Astrocyte (in vitro differentiated cells and primary cell): ENCODE measurements around the gene FBLN2. TPM values are rescaled to one million over a fixed set of nuclear protein-coding genes. Genes with fewer than 3 reads are reported as not detected.

Experiments used
- DNase-seq: peaks from one replicate; pipeline ENCODE4 v3.0.0-alpha.2; 2010; ENCODE audit warnings: low read depth
- FAIRE-seq: peaks from 2 replicates; lab custom pipeline; 2011; peaks lifted over from hg19 to GRCh38; lab: Jason Lieb, UNC
- H2AFZ ChIP-seq: 2 replicates; pipeline ENCODE4 v1.6.0; 2012; ENCODE audit warnings: low read depth, low read length, inconsistent platforms
- H3K27ac ChIP-seq: 2 replicates; pipeline ENCODE4 v1.5.1; 2011; ENCODE audit warnings: low read depth, low read length, inconsistent platforms
- H3K27me3 ChIP-seq: 2 replicates; pipeline ENCODE4 v1.6.0; 2011; ENCODE audit warnings: low read length, inconsistent platforms; ENCODE audit not compliant: insufficient read depth
- H3K36me3 ChIP-seq: 2 replicates; pipeline ENCODE4 v1.5.1; 2011; ENCODE audit warnings: low read length, inconsistent platforms; ENCODE audit not compliant: insufficient read depth
- H3K4me1 ChIP-seq: 2 replicates; pipeline ENCODE4 v1.5.1; 2011; ENCODE audit warnings: low read length, inconsistent platforms; ENCODE audit not compliant: insufficient read depth
- H3K4me2 ChIP-seq: 2 replicates; pipeline ENCODE4 v1.6.0; 2012; ENCODE audit warnings: low read length, inconsistent platforms
- H3K4me3 ChIP-seq: 2 replicates; pipeline ENCODE4 v1.5.1; 2011; ENCODE audit warnings: low read depth, mild to moderate bottlenecking, low read length, inconsistent platforms; ENCODE audit not compliant: insufficient read depth
- H3K79me2 ChIP-seq: 2 replicates; pipeline ENCODE4 v1.6.0; 2012; ENCODE audit warnings: mild to moderate bottlenecking, low read length, inconsistent platforms; ENCODE audit not compliant: insufficient read depth
- H3K9ac ChIP-seq: 2 replicates; pipeline ENCODE4 v1.6.0; 2012; ENCODE audit warnings: mild to moderate bottlenecking, low read length, inconsistent platforms
- H3K9me3 ChIP-seq: 2 replicates; pipeline ENCODE4 v1.5.1; 2012; ENCODE audit warnings: low read depth, mild to moderate bottlenecking, low read length, inconsistent platforms; ENCODE audit not compliant: insufficient read depth
- H4K20me1 ChIP-seq: 2 replicates; pipeline ENCODE4 v1.6.0; 2012; ENCODE audit warnings: low read length, inconsistent platforms; ENCODE audit not compliant: insufficient read depth
- H3K27ac Mint-ChIP-seq: one replicate; pipeline ENCODE4 v1.8.0; 2021; ENCODE audit warnings: mild to moderate bottlenecking, mixed read lengths; ENCODE audit not compliant: unreplicated experiment
- H3K27me3 Mint-ChIP-seq: one replicate; pipeline ENCODE4 v1.8.0; 2021; ENCODE audit warnings: low read depth, mixed read lengths; ENCODE audit not compliant: unreplicated experiment
- H3K36me3 Mint-ChIP-seq: one replicate; pipeline ENCODE4 v1.8.0; 2021; ENCODE audit warnings: low read depth, mixed read lengths; ENCODE audit not compliant: unreplicated experiment
- H3K4me1 Mint-ChIP-seq: one replicate; pipeline ENCODE4 v1.8.0; 2021; ENCODE audit warnings: low read depth, mixed read lengths; ENCODE audit not compliant: unreplicated experiment
- H3K4me3 Mint-ChIP-seq: one replicate; pipeline ENCODE4 v1.8.0; 2021; ENCODE audit warnings: mild to moderate bottlenecking, moderate library complexity, mixed read lengths; ENCODE audit not compliant: unreplicated experiment
- H3K9me3 Mint-ChIP-seq: one replicate; pipeline ENCODE4 v1.8.0; 2021; ENCODE audit warnings: mild to moderate bottlenecking, mixed read lengths; ENCODE audit not compliant: unreplicated experiment
- EZH2 ChIP-seq: IDR thresholded peaks from 2 replicates; pipeline ENCODE4 v1.6.1; 2012; ENCODE audit warnings: mild to moderate bottlenecking, low read length, inconsistent platforms; ENCODE audit not compliant: insufficient read depth
- total RNA-seq: library from RNA; stranded (reverse); gene quantifications from 2 replicates; pipeline ENCODE4 v1.2.1, GENCODE V29; 2021
- TF ChIP-seq, protein P1 (sequence below): IDR thresholded peaks from 2 replicates; pipeline ENCODE4 v1.5.1; 2011; ENCODE audit warnings: low read depth, mild to moderate bottlenecking, inconsistent platforms, low read length, moderate library complexity; ENCODE audit not compliant: insufficient read depth

Gene FBLN2
- total RNA-seq, 1 donor from 2014 or later = 36.6 TPM

DNA sequence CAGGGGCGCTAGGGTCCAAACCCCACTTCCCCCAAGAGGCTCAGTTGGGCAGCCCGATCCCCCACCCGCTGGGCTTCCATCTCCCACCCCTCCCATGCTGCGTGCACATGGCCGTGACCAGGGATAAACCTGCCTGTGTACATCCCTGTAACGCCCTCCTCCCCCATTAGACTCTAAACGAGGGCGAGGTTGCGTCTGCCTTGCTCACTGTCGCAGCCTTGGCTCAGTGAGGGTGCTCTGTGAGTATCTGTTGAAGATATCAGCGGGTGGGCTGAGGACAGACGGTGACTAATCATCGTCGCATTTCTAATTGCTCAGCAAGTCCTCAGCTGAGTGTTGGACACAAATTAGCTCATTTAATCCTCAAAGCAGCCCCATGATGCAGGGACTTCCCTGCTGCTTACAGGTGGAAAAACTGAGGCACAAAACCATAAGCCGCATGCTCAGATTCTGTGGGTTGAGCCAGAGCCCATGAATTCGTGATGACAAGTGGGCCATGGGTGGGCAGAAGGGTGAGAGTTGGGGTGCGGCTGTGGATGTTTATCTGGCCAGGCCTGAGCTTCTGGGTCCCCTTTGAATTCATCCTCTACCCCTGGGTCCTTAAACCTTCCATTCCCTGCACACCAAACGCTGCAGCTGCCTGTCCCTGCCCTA is 26.0 kb downstream of the FBLN2 start:
- DNase-seq = peak; percentile 63
- Mint-ChIP-seq H3K4me3 (no peak overlapping the region), H3K4me1 (peaks cover 19% of the 10 kb centered on the region), H3K9me3 (no peaks in the 10 kb centered on the region), H3K27me3 (peaks cover 7% of the 10 kb centered on the region), H3K36me3 (no peaks in the 10 kb centered on the region), H3K27ac (peak overlapping the region; percentile 79)
- peaks cover 14% of the 10 kb centered on the region for H3K4me1 ChIP-seq
- H3K4me3 ChIP-seq = no peak overlapping the region
- no peak overlapping the region for H3K9ac ChIP-seq
- no peaks in the 10 kb centered on the region for H4K20me1 ChIP-seq
- H3K79me2 ChIP-seq = no peaks in the 10 kb centered on the region
- H3K9me3 ChIP-seq = no peaks in the 10 kb centered on the region
- H2AFZ ChIP-seq = no peak overlapping the region
- no peak for FAIRE-seq
- no peak overlapping the region for H3K27ac ChIP-seq
- H3K27me3 ChIP-seq = no peaks in the 10 kb centered on the region
- H3K4me2 ChIP-seq = peak overlapping the region; percentile 45
- no peak for TF ChIP-seq EZH2
- TF ChIP-seq, protein P1, sequence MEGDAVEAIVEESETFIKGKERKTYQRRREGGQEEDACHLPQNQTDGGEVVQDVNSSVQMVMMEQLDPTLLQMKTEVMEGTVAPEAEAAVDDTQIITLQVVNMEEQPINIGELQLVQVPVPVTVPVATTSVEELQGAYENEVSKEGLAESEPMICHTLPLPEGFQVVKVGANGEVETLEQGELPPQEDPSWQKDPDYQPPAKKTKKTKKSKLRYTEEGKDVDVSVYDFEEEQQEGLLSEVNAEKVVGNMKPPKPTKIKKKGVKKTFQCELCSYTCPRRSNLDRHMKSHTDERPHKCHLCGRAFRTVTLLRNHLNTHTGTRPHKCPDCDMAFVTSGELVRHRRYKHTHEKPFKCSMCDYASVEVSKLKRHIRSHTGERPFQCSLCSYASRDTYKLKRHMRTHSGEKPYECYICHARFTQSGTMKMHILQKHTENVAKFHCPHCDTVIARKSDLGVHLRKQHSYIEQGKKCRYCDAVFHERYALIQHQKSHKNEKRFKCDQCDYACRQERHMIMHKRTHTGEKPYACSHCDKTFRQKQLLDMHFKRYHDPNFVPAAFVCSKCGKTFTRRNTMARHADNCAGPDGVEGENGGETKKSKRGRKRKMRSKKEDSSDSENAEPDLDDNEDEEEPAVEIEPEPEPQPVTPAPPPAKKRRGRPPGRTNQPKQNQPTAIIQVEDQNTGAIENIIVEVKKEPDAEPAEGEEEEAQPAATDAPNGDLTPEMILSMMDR = no peak
- H3K36me3 ChIP-seq = no peaks in the 10 kb centered on the region

DNA sequence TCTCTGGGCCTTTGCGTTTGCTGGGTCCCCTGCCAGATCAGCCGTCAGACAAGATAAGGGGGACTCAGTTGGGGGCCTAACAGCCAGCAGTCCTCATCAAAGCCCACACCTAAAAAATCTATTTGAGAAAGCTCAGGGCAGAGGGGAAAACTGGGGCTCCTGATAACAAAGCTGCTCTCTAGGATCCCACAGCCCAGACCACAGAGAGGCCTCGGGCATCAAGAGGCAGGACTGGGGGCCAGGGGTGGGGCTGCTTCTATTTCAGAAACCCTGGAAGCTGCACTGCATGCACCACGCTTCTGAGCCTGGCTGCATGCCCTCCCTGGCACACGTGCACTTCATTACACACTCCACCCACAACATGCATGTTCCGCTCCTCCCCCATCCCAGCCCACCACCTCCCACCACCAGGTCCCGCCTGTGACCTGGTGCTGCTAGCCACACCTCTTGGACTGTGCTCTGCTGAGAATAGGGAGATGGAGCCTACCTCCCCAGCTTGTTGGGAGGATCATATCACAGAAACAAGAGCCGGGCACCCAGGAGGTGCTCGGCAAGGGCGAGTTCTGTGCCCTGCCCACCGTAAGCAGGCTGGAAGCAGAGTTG is 26.6 kb downstream of the FBLN2 start:
- no peak overlapping the region for H3K27ac ChIP-seq
- DNase-seq = no peak
- FAIRE-seq = no peak
- peaks cover 14% of the 10 kb centered on the region for H3K4me1 ChIP-seq
- Mint-ChIP-seq H3K36me3 (no peaks in the 10 kb centered on the region), H3K27ac (no peak overlapping the region), H3K4me1 (peaks cover 26% of the 10 kb centered on the region), H3K27me3 (peaks cover 7% of the 10 kb centered on the region), H3K4me3 (no peak overlapping the region), H3K9me3 (no peaks in the 10 kb centered on the region)
- no peaks in the 10 kb centered on the region for H3K36me3 ChIP-seq
- H3K79me2 ChIP-seq = no peaks in the 10 kb centered on the region
- H2AFZ ChIP-seq = no peak overlapping the region
- no peak overlapping the region for H3K9ac ChIP-seq
- peak overlapping the region; percentile 45 for H3K4me2 ChIP-seq
- no peaks in the 10 kb centered on the region for H3K27me3 ChIP-seq
- no peak for TF ChIP-seq EZH2
- no peaks in the 10 kb centered on the region for H4K20me1 ChIP-seq
- H3K4me3 ChIP-seq = no peak overlapping the region
- no peaks in the 10 kb centered on the region for H3K9me3 ChIP-seq

DNA sequence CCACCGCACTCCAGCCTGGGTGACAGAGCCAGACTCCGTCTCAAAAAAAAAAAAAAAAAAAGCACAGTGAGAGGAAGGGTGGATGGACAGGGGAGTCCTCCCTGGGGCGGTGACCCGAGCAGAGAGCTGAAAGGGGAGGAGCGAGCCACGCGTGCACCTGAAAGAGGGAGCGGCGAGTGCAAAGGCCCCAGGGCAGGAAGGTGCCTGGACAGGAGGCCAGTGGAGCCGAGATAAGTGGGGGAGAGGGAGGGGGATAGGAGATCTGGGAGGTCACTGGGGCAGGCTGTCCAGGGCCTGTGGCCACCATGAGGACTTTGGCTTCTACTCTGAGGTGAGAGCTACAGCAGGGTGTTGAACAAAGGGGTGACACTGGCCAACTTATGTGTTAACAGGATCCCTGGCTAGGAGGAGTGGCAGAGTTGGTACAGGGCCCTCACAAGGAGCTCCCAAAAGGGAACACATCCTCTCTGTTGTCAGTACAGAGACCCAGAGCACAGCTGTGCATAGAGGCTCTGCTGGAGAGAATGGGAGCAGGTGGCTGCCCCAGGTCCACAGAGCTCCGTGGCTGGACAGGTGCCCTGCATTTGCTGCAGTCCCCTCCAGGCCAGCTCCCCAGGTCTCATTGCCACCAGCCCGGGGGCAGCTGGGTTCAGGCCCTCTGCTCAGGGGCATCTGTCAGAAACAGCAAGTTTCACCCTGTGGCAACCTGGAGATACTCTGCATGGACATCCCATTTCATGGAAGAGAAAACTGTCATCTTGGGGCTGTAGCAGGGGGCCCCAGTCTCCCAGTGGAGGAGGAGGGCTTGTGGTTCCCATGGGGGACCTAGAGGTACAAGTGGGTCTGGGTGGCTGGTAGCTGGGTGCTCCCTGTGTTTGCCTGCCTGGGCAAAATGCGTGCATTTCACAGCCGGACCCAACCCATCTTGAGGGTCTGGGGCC is 28.5 kb downstream of the FBLN2 start:
- Mint-ChIP-seq H3K4me3 (no peak overlapping the region), H3K27ac (no peak overlapping the region), H3K27me3 (peaks cover 4% of the 10 kb centered on the region), H3K4me1 (peaks cover 34% of the 10 kb centered on the region), H3K36me3 (no peaks in the 10 kb centered on the region), H3K9me3 (no peaks in the 10 kb centered on the region)
- no peaks in the 10 kb centered on the region for H3K79me2 ChIP-seq
- no peak overlapping the region for H3K27ac ChIP-seq
- FAIRE-seq = no peak
- no peak overlapping the region for H3K4me3 ChIP-seq
- peaks cover 14% of the 10 kb centered on the region for H3K4me1 ChIP-seq
- no peaks in the 10 kb centered on the region for H3K27me3 ChIP-seq
- no peak overlapping the region for H3K4me2 ChIP-seq
- TF ChIP-seq, protein P1 = no peak
- no peak overlapping the region for H3K9ac ChIP-seq
- H4K20me1 ChIP-seq = peaks cover 6% of the 10 kb centered on the region
- no peak overlapping the region for H2AFZ ChIP-seq
- no peaks in the 10 kb centered on the region for H3K36me3 ChIP-seq
- H3K9me3 ChIP-seq = no peaks in the 10 kb centered on the region
- no peak for DNase-seq
